HG03520 (cell line): ENCODE measurements around the gene ZNF716.
"Not testable (repeated sequence)": the region's sequence is repeated elsewhere in the genome, so short reads cannot be mapped to it uniquely, and the experiment has no call there.

Source experiments
- ATAC-seq: cut with Tn5 transposase; IDR thresholded peaks from one replicate; pipeline ENCODE4 v1.9.1; 2021; ENCODE audit warnings: mild to moderate bottlenecking, moderate library complexity; ENCODE audit not compliant: unreplicated experiment

ZNF716 gene

DNA sequence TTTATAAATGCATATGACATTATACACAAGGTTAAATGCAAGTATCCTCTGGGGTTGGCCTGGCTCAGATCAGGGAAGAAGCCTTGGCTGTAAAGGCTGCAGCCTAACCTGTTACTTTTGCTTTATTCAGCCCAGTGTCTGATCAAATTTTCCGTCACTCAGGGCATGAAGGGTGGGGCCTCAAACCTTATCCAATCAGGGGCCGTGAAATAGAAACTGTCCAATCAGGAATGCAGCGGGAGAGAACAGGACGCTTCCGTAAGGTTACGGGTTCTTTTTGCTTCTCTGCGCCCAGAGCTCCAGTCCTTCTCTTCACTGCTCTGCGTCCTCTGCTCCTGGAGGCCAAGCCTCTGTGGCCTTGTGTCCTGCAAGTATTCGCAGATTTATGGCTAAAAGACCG lies at the start of gene ZNF716:
ZNF716 (plus strand) TSS at position 274 of the 400 bp plus-strand sequence; CDS start at position 386, 112 bp downstream.
- no peak for ATAC-seq

DNA sequence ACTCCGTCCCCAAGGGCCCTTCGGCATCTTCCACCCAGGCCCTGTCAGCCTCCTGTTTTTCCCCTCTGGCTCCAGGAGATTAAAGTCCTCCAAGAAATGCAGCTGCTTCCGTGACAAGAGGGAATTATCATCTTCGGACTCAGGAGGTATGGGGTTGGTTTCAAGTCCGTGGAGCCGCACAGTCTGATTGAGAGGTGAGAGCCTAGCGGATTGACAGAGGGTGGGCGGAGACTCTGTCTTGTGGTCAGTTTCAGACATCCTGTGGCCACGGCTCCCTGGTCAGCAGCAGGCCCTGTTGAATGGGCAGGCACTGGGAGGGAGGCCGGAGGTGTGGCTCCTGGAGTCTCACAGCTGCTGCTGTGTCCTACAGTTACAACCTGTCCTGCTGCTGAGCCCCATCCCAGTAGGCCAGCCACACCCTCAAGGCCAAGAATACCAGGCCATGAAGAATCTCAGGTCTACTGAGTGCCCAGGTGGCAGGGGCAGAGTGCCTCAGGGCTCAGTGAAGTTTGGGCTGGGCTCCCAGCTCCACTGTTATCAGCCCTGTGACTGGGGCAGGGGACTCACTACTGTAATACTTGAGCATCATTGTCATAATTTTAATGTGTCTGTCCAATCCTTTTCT lies 49.3 kb upstream of the ZNF716 start:
- no peak for ATAC-seq

DNA sequence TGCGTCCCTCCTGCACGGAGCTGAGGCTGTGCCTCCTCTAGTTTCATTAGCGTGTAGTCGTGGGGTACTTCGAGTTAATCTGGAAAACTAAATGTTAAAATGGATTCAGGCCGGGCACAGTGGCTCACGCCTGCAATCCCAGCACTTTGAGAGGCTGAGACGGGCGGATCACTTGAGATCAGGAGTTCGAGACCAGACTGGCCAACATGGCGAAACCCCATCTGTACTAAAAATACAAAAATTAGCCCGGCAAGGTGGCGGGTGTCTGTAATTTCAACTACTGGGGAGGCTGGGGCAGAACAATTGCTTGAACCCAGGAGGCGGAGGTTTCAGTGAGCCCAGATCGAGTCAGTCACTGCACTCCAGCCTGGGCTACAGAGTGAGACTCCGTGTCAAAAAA lies 46.9 kb upstream of the ZNF716 start:
- ATAC-seq, result not testable (repeated sequence)

DNA sequence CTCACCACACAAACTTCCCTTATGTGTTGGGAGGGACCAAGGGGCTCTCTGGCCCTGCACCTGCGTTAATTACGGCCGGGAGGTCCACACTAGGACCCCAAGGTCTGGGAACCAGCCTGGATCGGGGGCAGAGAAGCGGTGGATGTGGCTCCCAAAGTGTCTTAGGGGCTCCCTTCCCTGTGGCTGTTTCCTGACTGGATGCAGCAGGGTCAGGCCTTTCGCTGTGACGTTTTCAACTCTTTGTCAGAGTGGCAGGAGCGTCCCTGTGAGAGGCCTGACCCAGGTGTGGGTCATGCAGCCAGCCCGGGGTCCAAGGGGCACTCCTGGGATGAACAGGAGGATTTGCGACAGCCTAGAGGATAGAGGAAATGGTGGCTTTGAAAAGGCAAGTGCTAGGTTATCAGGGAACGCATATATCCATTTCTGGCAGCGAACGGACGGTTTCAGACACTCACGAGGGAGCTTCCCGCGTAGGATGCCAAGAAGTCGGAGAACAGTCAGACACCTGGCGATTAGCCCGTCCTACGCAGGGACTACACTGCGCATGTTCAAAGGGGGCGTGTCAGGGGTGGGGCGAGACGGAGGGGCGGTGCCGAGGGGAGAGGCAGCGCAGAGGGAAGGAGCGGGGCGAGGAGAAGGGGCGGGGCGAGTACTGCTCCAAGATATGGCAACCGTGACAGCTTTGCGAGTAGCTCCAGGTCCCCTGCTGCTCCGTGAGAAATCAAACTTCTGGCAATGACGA lies 46.2 kb upstream of the ZNF716 start:
- no peak for ATAC-seq

DNA sequence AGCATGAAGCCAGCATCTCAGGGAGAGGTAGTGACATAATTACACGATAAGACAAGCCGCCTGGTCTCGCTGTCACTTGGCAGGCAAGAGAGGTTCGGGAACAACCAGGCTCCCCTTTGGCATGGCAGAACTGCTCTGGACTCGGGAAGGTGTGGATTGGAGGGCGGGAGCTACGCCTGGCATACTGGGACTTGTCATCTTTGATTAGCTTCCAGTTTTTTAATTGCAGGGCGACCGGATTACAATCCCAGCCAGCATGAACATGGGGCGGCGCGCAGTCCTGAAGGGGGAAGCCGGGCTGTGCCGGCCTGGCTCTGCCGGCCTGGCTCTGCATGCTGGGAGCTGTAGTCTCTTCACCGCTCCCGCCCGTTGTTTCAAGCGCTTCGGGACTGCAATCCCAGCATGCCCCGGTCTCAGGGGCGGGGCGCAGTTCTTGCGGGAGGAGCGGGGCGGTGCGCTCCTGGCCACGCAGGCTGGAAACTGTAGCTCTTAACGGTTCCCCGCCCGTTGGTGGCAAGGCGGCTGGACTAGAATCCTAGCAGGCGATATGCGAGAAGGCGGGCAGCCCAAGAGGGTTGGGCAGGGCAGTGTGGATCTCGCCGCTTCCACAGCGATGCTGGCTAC lies 45.5 kb upstream of the ZNF716 start:
- no peak for ATAC-seq

DNA sequence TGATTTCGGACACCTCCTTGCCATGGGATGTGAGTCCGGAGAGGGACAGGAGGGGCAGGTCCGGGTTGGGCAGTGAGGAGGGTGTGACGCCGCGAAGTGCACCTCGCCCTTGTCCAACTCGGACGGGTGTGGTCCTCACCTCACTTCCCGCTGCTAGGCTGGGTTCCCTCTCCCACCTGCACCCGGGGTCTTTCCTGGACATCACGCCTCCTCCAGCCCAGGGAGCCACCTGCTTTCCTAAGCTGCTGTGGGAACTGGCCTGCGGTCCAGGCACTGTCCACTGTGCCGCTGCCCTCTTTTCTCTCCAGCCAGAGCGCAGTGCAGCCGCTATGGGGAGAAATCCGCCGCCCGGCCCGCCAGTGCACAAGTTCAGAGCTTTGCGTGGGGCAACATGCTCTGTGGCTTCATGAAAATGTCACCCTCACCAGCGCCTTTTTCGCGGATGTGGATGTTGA lies 45.0 kb upstream of the ZNF716 start:
- ATAC-seq, result no peak

DNA sequence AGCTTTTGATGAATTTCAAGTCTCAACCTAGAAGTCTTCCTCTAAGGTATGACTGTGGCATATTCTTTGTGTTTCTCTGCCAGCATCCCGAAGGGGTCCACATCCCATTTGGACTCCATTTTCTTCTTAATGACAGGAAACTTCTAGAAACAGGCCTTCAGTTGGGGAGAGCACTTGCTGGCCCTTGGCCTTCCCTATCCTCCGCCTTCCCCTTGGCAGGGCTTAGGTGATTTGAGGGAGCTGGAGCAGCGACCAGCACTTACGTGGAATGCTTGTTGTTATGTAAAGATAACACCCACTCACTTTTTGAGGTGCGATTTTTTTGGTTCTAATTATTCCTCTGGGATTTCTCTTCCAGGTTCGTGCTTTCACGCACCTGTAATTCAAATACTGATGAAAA lies 42.9 kb upstream of the ZNF716 start:
- ATAC-seq, result no peak

DNA sequence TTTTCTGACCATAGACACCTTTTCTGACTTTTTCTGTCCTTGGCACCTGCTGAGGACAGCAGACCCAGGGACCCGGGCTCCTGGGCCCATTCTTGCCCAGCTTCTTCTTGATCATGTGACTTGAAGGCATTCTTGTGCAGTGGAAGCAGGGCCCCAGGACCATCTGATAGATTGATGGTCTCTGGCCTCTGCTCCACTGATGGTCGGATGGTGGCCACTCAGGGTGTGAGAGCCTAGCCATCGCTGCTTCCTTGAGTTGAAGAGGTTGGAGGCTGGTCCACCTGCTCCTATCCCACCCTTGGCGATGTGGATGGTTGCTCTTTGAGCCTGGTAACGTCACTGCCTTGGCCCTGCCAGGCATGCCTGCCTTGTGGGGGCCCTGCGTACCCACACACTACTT lies 37.8 kb upstream of the ZNF716 start:
- no peak for ATAC-seq

DNA sequence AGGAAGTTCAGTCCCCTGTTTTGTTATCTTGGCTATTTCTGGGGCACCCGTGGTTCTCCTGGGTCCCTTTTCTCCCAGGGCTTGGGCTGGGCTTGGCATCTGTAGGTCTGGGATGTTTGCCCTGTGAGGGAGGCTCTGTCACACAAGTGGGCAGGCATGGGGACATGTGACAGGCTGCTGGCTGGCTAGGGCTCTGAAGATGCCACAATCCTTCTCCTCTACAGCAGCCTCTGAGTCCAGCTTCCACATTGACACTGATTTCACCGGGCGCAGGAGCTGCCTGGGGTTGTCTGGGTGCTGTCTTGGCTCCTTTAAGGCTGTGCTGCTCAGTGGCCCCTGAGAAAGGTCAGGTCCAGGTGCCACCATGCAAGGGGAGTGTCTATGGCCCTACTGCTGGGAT lies 37.4 kb upstream of the ZNF716 start:
- no peak for ATAC-seq

DNA sequence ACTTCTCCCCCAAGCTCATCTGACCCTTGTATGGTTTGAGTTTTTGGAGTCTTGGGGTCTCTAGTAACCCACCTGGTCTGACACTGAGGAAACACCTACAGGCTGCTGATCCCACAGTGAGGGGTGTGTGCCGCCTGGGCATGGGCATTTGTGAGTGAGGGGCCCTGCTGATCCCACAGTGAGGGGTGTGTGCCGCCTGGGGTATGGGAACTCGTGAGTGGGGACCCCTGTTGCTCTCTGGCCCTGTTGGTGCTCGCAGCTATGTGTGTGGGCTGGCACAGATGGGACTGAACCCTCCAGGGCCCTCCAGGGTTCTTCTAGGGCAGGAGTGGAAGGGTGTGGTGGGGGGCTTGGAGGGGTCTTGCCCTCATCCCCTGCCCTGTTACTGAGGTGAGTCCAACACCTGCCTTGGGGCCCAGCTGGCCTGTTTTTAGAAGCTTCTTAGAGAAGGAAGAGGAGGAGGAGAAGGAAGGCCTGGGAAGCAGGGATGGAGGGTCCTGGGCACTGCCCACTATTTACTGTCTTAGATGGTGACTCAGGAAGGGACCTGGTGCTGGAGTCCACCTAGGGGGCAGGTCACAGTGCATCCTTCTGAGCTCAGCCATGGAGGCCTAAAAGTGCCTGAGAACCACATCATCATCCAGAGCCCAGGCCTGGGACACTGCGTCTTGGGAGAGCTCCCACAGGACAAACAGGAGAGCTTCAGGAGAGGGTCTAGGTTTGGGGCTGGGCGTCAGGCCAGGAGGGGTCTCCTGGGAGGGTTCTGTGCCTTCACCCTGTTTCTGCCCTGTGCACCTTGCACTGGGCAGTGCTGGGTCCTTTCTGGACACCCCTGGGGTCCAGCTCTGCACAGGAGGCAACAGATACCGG lies 36.2 kb upstream of the ZNF716 start:
- no peak for ATAC-seq

DNA sequence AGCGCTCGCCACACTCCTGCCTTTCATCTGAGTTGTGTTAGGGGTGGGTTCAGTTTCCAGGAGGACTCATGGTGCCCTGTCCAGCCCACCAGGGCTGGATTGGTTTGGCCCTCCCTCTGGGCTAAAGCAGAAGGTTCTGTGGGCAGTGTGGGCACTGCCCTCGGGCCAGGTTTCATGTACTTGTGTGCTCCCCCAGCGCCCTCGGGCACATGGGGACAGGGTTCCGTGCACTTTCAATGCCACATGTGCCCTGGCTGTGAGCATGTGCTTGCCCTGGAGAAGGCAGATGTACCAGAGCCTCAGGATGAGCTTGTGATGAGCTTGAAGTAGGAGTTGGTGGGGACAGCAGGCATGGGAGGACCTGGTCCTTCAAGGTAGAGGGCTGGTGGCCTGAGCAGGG lies 35.6 kb upstream of the ZNF716 start:
- no peak for ATAC-seq

DNA sequence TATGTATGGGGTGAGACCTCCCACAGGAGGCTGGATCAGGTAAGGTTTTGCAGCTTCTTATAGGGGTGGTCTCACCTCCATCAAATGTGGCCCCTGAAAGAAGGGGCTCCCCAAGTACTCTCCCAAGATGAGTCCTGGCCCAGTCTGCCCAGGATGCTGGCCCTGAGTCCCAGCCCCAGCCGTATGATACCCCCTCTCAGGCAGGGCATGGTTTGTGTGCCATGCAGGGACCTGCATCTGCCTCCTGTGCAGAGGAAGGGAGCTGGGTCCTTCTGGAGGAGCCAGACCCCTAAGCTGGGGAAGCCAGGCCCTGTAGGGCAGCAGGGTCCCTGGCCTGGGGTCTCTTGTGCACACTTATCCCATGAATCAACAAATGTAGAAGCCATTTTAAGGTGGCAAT lies 35.1 kb upstream of the ZNF716 start:
- ATAC-seq, result no peak

DNA sequence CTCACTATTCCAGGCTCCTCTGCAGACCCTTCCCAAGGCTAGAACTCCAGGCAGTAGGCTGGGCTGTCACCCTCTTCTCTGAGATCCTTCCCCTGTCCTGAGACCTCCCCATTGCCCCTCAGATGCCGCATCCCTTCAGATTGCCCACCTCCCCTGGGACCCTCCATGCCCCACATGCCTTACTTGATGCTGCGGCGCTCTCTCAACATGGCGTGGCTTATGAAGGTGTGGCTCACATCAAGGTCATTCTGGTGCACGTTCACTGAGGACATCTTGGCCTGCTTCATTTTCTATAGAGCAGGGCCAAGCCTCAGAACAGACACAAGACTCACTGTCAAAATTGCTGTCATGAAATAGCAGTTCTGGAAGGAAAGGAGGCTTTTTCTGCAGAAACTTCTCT lies 34.7 kb upstream of the ZNF716 start:
- ATAC-seq, result no peak

DNA sequence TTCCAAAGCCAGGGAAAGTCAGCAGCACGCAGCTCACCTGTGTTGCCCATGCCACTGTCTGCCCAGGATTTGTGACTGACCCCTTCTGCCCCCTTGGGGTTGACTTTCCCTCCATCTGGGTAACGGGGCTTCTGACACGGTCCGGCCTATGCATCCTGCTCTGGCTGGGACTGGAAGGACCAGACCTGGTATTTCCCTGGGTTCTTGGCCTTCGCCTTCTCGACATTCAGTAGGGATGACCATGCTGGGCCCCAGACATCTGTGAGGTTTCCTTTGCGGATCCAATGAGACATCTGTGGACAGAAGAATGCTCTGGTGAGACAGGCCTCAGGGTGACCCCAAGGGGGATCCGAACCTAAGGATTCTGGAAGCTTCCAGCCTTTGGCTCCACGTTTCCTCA lies 34.2 kb upstream of the ZNF716 start:
- no peak for ATAC-seq

DNA sequence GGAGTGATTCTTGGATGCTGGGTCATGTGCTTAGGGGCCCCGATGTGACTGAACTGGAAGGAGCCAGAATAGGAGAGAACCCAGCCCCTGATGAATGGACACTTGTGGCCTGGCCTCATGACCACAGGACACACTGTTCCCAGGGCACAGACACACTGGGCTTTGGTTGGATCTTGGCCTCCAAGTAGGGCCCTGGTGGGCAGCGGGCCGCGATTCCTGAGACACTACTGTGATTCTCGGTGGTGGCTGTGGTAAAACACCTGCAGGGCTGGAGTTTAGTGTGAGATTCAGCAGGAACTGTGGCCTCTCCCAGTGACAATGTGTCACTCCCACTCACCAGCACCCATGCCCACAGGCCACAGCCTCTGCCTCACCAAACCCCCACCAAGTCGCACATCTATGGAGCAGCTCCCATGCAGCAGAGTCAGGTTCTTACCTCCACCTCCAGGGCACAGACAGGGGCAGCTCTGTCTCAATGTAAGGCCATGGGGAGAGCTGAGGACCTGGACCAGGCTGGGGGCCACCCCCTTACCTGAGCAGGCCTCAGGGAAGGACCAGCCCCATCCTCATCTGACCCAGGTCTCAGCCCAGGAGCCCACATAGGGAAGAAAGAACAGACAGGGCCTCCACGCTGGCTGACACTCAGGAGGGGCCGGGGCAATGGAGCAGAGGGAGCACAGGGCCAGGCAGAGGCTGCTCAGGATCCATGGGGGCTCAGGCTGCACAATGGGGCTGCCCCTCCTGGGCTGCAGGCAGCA lies 33.2 kb upstream of the ZNF716 start:
- no peak for ATAC-seq

DNA sequence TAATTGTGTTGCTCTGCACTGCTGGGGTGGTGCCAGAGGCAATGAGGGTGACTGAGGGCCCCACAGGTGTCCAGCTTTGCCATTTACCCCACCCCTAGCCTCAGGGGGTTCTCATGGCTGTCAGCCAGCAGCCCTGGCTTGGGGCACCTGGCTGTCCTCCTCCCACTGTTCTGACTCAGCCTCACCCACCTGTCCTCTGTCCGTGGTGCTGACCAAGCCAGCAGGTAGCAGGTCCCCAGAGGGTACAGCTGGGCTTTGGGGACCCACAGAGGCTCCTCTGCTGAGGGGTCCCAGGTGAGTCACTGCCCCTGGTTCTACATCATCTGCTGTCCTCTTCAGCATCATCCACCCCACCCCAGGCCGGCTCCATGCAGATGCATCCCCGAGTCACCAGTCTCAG lies 32.2 kb upstream of the ZNF716 start:
- no peak for ATAC-seq

DNA sequence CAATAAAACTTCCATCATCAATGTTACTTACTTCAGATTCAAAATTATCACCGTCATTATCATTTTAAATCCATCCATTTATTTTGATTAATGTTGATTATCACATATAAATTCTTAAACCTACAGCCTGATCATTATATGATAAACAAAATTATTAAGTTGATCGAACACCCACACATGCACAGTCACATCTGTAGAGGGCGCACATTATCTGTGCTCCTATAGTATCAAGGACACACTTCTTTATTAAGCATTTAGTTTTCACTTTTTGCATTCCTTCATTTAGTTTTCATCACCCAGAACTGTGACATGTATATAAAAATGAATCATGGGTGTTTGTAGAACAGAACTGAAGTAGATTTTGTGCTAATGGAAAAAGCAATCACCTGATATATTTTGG lies 26.2 kb upstream of the ZNF716 start:
- ATAC-seq, result no peak

DNA sequence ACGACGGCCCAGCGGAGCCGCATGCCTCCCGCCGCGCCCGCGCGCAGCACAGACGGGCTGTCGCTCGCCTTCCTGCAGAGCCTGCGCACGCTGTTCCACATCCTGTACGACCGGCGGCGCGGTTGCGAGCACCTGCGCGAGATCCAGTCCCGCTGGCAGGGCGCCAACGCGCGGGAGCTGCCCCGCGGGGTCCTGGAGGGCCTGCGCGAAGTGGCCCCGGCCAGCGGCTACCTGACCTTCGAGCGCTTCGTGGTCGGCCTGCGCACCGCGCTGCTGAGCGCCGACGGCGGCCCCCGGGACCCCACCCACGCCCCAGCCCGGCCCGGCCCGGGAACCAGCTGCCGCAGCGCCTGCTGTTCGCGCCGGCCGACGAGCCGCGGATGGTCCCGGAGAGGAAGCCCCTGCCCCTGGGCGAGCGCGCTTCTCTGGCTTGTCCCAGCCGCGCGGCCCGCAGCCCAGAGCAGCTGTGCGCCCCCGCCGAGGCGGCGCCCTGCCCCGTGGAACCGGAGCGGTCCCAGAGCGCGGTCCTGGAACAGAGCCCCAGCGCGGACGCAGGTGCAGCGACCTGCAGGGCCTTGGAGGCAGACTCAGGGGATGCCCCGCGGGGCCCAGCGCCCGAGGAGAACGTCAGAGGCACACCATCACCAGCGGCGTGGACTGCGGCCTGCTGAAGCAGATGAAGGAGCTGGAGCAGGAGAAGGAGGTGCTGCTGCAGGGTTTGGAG lies 25.3 kb upstream of the ZNF716 start:
- ATAC-seq, result no peak

DNA sequence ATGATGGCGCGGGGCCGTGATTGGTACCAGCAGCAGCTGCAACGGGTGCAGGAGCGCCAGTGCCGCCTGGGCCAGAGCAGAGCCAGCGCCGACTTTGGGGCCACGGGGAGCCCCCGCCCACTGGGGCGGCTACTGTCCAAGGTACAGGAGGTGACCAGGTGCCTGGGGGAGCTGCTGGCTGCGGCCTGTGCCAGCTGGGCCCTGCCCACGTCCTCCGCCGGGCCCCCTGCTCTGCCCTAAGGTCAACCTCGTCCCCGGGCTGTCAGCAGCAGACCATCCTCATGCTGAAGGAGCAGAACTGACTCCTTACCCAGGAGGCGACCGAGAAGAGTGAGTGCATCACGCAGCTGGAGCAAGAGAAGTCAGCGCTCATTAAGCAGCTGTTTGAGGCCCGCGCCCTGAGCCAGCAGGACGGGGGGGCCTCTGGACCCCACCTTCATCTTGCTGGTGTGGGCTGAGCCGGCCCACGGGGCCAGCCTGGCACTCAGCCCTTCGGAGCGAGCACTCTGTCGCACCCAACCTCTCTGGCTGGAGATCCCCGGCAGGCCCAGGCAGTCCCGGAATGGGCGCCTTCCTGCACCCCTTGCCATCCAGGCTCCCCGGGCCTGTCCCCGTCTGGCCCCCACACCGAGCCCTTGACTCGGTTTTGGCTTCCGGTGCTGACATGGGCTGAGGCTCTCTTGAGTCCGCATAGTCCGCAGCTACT lies 24.6 kb upstream of the ZNF716 start:
- no peak for ATAC-seq
